Measurements from ENCODE around the gene ESR1.

The ESR1 gene

DNA sequence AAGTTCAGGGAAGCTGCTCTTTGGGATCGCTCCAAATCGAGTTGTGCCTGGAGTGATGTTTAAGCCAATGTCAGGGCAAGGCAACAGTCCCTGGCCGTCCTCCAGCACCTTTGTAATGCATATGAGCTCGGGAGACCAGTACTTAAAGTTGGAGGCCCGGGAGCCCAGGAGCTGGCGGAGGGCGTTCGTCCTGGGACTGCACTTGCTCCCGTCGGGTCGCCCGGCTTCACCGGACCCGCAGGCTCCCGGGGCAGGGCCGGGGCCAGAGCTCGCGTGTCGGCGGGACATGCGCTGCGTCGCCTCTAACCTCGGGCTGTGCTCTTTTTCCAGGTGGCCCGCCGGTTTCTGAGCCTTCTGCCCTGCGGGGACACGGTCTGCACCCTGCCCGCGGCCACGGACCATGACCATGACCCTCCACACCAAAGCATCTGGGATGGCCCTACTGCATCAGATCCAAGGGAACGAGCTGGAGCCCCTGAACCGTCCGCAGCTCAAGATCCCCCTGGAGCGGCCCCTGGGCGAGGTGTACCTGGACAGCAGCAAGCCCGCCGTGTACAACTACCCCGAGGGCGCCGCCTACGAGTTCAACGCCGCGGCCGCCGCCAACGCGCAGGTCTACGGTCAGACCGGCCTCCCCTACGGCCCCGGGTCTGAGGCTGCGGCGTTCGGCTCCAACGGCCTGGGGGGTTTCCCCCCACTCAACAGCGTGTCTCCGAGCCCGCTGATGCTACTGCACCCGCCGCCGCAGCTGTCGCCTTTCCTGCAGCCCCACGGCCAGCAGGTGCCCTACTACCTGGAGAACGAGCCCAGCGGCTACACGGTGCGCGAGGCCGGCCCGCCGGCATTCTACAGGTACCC lies at the start of gene ESR1:
ESR1 (plus strand) TSS at position 170 of the 858 bp plus-strand sequence; CDS start at position 401, 231 bp downstream.
- no peak for DNase-seq

DNA sequence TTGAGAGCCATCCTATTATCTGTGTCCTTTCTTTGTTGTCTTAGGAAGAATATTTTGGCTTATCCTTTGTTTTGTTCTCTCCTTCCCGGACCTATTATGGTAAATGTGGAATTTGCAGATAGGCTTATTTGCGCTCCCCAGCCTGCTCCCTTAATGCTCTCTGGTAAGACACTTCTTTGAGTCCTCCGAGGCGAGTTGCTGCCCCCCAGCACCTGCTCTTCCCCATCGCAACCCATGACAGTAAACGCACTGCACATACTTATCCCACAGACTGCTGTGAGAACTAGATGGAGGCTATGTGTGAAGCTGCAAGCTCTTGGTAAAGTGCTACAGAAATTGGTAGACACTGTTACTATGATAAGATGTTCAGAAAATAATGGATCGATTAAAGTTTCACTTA lies 47.0 kb upstream of the ESR1 start:
- no peak for DNase-seq

DNA sequence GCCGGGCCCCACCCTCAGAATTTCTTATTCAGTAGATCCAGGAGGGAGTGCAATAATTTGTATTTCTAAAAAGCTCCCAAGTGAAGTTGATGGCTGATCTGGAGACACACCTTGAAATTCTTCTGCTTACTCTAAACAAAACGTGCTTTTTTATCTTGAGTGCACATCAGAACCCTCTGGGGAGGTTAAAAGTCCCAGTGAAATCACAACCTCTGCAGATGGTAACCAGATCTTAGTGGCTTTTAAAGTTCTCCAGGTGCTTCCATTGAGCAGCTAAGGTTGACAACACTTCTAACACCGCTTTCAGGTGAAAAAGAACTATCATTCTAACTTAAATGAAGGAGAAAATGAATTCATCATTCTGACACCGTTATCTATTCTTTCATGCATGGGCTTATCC lies 45.6 kb upstream of the ESR1 start:
- no peak for DNase-seq

DNA sequence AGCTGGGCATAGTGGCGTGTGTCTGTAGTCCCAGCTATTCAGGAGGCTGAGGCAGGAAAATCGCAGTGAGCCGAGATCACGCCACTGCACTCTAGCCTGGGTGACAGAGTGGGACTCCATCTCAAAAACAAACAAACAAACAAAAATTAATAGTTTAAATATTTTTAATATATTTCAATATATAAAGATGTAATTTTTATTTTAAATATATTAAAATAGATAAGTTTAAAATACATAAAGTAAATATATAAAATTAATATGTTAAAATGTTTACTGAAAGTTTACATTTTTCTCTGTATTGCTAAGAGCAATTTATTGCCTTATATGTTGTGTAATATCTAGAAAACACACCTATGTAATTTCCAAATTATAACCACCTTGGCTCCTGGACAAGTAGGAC lies 44.7 kb upstream of the ESR1 start:
- DNase-seq, result no peak

DNA sequence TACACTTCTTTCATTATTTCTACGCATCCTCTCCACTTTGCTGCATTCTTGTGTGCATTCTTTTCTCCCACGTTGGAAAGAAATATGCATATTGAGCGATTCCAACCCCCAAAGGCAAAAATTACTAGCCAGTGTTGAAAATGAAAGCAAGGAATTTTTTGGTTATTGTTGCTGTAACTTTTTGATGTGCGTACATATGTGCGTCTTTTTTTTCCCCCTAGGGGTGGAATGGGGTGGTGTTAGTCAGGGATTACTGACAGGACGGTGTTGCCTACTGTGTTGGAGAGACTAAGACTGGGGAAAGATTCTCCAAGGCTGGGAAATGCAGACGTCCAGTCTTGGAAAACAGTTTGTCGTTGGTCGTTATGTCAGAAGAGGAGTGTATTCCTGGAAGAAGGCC lies 44.2 kb upstream of the ESR1 start:
- no peak for DNase-seq

DNA sequence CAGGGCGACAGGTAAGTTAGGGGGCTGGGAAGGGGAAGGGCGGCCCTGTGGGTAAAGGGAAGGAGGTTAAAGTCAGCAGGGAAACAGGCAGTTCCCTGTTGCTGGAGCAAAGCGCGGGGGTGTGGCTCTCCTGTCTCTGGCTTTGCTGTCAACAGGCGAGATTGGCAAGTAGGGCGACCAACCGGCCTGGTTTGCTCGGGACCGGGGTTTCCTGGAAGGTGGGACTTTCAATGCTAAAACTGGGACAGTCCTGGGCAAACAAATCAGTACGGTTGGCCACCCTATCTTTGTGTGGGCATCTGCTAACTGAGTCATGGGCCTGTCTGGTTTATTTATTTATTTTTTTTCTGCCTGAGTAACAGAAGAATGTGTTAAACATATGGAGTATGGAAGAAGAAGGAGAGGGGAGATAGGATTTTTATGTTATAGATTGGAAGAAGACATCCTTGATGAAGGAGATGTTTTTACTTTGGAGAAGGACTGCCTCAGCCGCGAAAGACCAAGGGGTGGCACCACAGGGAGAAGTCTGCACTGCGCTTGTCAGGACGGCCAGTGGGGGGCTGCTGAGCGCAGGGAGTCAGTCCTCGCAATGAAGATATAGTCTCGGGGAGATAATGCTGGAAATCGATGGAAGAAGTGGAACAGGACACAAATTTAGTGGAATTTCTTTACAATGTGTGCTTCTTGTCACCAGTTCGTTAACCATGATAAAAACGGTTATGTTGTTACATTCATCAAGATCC lies 43.4 kb upstream of the ESR1 start:
- no peak for DNase-seq

DNA sequence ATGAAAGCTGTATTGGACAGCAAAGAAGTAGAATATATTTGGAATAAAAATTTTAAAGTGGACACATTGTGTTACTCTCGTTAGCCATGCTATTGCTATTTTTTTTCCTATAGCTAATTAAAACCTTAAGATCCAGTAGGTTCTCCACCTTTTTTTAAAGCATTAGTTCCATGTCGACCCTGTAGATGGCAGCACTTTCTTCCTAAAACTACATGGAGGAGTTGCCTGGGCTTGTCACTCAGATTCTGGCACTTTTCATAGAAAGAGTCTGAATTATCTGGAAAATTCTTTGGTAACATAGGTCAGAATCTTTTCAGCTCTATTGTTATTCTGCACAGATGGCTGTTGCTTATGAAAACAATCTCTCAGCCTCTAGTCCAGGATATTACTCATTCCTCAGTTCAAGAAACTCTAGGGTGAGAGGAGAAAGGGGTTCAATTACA lies 42.0 kb upstream of the ESR1 start:
- peak; percentile 1 to 65 for DNase-seq

DNA sequence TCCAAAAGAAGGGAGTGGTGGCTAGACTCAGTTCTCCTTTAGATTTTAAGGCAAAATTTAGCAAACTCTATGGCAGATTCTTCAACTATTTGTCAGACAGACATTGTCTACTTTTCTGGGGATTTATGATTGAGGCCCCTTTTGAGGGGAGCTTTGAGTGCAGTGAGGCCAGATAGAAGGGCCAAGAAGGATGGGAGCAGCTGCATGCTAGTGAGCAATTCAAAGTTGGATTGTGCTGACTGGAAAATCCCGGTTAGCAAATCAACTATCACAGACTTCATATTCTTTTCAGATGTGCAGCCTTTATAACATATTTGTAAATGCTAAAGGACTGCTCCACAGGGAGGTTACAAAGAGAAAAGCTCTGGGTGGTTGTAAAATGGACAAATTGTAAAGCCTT lies 35.0 kb upstream of the ESR1 start:
- no peak for DNase-seq

DNA sequence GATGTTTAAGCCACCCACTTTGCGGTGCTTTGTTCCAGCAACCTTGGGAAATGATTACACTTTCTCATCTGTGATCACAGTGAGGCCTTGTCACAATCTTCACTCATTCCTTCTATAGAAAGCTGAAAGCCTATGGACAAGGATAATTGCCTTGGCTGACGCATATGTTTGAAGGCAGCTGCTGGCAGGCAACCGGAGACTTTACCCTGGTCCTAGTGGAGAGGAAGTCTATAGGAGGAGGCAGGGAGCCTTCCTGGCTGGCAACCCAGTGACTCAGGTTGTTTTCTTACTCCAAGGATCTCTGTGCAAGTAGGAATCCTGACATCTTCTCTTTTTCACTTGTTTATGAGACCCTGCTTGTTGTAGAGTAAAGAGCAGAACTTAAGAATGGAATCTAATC lies 34.1 kb upstream of the ESR1 start:
- no peak for DNase-seq

DNA sequence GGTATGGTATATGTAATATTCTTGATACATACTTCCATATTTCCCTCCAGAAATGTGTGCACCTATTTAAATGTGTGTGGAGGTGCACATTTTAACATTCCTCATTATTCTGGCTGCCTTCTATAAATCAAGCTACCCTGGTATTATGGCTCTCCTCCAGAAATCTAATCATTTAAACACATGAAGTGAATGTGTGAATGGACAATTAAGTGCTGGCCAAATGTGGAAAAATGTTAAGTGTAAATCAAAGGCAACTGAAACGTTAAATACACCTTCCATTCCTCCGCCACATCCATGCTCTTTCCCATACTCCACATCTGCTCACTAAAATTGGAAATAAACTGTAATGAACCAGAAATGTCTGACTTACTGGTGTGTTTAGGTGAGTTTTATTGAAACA lies 24.9 kb upstream of the ESR1 start:
- DNase-seq, result no peak

DNA sequence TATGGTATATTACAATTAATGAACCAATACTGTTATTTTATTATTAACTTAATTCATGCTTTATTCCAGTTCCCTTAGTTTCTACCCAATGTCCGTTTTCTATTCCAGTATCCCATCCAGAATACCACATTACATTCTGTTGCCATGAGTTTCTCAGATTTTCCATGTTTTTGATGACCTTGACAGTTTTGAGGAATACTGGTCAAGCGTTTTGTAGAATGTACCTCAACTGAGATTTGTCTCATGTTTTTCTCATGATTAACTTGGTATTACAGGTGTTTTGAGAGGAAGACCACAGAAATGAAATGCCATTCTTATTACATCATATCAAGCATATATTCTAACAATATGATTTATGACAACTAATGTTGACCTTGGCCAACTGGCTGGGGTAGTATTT lies 23.8 kb upstream of the ESR1 start:
- no peak for DNase-seq

DNA sequence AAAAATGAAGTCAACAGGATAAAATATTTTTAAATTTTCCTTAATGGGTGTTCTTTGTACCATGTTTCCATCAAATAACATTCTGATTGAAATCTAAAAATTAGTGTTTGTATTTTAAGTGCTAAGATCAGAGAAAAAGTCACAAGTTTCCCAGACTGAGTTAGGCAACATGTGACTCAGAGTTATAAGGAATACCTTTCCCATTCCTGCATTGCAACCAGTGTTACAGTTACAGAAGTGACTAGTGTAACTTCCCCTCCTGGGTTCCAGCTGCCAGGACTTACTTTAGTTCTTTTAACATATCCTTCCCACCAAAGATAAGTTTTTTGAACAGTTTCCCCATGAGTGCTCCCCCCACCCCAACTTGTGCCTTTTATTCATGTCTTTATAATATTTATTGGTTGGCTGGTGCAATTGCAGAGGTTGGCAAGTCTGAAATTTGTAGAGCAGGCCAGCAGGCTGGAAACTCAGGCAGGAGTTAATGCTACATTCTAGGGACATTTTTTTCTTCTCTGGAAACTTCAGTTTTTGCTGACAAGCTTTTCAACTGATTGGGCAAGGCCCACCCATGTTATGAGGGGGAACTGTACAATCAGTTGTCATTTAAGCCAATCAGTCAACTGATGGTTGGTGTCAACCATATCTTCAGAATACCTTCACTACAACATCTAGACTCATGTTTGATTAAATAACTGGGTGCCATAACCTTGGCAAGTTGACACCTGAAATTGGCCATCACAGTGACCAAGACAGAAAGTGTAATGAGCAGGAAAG lies 22.9 kb upstream of the ESR1 start:
- DNase-seq, result no peak

DNA sequence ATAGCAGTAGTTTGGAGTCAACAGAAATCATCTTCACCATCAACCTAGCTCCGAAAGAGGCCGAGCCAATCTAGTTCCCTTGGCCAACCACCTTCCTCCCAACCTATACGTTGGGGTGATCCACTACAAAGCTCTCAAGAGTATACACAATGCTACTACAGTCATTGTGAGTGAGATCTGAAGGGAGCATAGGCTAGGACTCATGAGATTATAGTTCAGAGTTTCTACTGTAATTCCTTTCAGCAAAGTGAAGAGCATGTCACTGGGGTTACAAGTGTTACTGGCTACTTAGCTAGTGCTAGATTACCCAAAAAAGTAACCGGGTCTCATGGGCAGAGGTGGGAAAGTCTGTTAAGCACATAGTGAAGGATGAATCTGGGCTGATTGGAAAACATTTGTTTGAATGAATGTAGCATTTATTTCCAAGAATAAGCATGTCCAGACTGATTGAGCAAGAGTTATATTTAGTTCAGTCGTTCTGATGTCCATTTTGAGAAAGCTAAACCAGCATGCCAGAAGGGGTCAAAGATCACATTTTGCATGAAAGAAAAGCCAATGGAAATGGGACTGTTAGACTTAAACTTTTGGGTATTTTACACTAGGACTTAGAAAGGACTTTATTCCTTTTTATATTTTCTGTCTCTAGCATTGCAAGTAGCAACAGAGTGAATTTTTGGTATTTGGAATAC lies 10.5 kb upstream of the ESR1 start:
- no peak for DNase-seq

DNA sequence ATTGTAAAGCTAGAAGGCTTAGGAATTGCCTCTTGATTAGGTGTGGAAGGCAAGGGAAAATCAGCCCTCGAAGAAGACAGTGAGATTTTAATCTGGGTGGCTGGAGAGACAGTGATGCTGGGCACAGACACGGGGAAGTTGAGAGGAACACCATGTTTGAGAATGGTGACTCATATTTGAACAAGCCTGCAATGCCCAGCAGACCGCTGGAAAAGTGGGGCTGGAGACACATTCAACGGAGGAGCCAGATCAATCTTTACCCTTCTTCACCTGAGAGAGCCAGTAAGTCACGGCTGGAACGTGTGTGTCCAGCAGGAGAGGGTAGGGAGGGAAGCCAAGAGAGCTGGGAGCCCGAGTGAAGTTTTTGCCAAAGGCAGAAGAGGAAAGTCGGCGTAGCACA lies 3.7 kb upstream of the ESR1 start:
- no peak for DNase-seq

DNA sequence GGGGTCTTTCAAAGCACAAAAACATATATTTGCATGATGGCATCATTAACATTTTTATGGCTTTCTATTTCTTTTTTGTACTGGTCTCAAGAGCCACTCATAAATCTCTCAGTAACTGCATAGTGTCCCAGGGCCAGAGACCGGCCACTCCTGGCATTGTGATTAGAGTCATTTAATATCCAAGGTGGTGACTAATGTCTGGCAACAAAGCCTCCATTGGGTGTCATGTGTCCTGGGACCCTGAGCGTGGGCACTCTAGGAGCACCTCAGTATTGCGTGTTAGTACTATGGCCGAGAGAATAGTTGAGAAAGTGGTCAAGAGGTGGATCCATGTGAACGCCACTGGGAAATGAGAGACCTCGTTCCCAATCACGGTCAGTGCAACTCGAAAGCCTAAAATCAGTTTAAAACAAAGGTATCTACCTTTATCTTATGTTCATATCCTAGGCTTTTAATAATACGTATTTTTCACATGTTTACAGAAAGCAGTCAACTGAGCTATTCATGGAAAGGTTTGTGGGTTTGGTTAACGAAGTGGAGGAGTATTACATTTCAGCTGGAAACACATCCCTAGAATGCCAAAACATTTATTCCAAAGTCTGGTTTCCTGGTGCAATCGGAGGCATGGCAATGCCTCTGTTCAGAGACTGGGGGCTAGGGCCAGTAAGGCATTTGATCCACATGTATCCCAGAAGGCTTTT lies 2.7 kb upstream of the ESR1 start:
- DNase-seq, result no peak

DNA sequence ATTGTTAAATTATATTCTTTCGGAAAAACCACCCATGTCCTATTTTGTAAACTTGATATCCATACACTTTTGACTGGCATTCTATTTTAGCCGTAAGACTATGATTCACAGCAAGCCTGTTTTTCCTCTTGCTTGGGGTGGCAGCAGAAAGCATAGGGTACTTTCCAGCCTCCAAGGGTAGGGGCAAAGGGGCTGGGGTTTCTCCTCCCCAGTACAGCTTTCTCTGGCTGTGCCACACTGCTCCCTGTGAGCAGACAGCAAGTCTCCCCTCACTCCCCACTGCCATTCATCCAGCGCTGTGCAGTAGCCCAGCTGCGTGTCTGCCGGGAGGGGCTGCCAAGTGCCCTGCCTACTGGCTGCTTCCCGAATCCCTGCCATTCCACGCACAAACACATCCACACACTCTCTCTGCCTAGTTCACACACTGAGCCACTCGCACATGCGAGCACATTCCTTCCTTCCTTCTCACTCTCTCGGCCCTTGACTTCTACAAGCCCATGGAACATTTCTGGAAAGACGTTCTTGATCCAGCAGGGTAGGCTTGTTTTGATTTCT lies 2.1 kb upstream of the ESR1 start:
- DNase-seq, result no peak

DNA sequence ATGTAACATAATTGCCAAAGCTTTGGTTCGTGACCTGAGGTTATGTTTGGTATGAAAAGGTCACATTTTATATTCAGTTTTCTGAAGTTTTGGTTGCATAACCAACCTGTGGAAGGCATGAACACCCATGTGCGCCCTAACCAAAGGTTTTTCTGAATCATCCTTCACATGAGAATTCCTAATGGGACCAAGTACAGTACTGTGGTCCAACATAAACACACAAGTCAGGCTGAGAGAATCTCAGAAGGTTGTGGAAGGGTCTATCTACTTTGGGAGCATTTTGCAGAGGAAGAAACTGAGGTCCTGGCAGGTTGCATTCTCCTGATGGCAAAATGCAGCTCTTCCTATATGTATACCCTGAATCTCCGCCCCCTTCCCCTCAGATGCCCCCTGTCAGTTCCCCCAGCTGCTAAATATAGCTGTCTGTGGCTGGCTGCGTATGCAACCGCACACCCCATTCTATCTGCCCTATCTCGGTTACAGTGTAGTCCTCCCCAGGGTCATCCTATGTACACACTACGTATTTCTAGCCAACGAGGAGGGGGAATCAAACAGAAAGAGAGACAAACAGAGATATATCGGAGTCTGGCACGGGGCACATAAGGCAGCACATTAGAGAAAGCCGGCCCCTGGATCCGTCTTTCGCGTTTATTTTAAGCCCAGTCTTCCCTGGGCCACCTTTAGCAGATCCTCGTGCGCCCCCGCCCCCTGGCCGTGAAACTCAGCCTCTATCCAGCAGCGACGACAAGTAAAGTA lies 547 bp upstream of the ESR1 start:
- no peak for DNase-seq

DNA sequence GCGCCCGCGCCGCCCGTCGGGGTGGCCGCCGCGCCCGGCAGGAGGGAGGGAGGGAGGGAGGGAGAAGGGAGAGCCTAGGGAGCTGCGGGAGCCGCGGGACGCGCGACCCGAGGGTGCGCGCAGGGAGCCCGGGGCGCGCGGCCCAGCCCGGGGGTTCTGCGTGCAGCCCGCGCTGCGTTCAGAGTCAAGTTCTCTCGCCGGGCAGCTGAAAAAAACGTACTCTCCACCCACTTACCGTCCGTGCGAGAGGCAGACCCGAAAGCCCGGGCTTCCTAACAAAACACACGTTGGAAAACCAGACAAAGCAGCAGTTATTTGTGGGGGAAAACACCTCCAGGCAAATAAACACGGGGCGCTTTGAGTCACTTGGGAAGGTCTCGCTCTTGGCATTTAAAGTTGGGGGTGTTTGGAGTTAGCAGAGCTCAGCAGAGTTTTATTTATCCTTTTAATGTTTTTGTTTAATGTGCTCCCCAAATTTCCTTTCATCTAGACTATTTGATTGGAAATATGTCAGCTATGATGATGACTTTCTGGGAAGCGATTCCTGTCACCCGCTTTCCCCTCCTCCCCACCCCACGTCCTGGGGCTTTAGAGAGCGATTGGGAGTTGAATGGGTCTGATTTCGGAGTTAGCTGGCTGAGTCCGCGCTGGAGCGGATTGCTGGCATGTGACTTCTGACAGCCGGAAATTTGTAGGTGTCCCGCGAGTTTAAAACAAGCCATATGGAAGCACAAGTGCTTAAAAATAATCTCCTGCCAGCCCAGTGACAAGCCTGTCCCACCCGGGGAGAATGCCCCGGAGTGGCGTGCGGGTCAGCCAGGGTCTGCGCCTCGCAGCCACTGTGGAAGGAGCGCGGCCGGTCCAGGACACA lies 1.1 kb downstream of the ESR1 start:
- no peak for DNase-seq

DNA sequence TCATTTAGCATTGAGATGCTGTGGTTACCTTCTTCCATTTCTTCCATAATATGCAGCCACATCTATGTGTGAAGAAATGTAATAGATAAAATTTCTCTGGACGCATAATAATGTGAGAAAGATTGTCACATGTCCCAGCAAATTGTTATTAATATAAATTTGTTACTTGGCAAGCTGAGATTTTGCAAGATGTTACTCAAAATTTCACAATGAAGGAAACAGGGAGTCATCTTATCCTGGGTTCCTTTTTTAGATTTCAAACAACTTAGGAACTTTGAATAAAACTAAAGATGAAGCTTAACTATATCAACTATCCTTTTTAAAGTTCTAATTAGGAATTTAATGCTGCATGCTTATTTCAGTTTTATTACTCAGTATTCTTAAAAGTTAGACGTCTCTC lies 3.6 kb downstream of the ESR1 start:
- DNase-seq, result no peak

DNA sequence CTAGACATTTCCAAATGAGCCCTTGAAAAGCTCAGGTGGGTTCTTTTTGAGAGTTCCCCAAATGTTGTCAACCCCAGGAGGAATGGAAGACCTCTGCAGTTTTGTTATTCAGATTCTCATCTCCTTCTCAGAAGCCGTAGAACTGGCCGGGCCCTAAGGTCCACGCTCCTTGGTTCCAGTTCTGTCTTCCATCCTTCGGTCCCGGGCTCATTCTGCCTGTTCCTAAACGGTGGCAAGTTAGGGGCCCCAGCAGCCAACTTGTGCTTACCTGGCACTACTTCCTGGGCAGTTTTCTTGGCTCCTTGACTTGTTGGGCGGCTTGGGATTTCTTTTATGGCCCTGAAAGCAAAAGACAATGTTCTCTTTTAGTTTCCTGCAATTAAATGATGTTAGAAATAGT lies 6.4 kb downstream of the ESR1 start:
- no peak for DNase-seq
